ENCODE measurements around the gene ZCCHC24. TPM values are rescaled to one million over a fixed set of nuclear protein-coding genes. Genes with fewer than 3 reads are reported as not detected.
A peak's percentile ranks its signal among the peaks of the same experiment; 100 is the strongest.
"Not testable (repeated sequence)": the region's sequence is repeated elsewhere in the genome, so short reads cannot be mapped to it uniquely, and the experiment has no call there.

ZCCHC24 gene
- total and polyA plus RNA-seq, 8 donors: 3.5 to 13.2 (median 7.3) TPM

- no peak for TF ChIP-seq CTCF (IDR thresholded peaks at IDR 0.05)
- 71 to 84% methylated on average over 5 of the region's 5 CpGs for WGBS, 2 donors
- ATAC-seq: no peak
- no peak for FAIRE-seq
- no peak overlapping the region for H3K4me3 ChIP-seq
- DNase-seq: no peak
- H3K27ac ChIP-seq: no peak overlapping the region
- intact Hi-C loops (cut with DNase I): no loop called here
- H3K9me3 ChIP-seq: no peaks in the 10 kb centered on the region
- H3K4me1 ChIP-seq: no peaks in the 10 kb centered on the region
- H3K27me3 ChIP-seq: no peaks in the 10 kb centered on the region
- H3K36me3 ChIP-seq: no peaks in the 10 kb centered on the region
These were observed 4.0 kb upstream of the ZCCHC24 start for GRCh38 chr10:79449181-79450146.

GRCh38 chr10:79448732-79449049 is 3.3 kb upstream of the ZCCHC24 start:
- 90 to 91% methylated on average over 2 of the region's 2 CpGs for WGBS, 2 donors
- FAIRE-seq (no peak), ATAC-seq (no peak), DNase-seq (no peak)
- Histone ChIP-seq H3K4me3 (no peak overlapping the region), H3K4me1 (peaks cover 0 to 4% (median 0%) of the 10 kb centered on the region in 3 donors), H3K27ac (no peak overlapping the region), H3K27me3 (no peaks in the 10 kb centered on the region), H3K9me3 (no peaks in the 10 kb centered on the region), H3K36me3 (no peaks in the 10 kb centered on the region)
- intact Hi-C loops (cut with DNase I): no loop called here
- no peak for TF ChIP-seq CTCF (IDR thresholded peaks at IDR 0.05)

GRCh38 chr10:79447911-79448731 is 2.7 kb upstream of the ZCCHC24 start:
- Histone ChIP-seq H3K36me3 (no peaks in the 10 kb centered on the region), H3K9me3 (no peaks in the 10 kb centered on the region), H3K27ac (no peak overlapping the region), H3K4me3 (no peak overlapping the region), H3K27me3 (no peaks in the 10 kb centered on the region), H3K4me1 (peaks cover 0 to 8% (median 0%) of the 10 kb centered on the region in 3 donors)
- DNase-seq (no peak), FAIRE-seq (no peak), ATAC-seq (no peak)
- WGBS, 2 donors: 85 to 91% methylated on average over 5 of the region's 5 CpGs
- TF ChIP-seq CTCF (IDR thresholded peaks at IDR 0.05): no peak
- intact Hi-C loops (cut with DNase I): no loop called here

GRCh38 chr10:79447249-79447648 is 1.8 kb upstream of the ZCCHC24 start:
- H3K27me3 ChIP-seq; H3K9me3 ChIP-seq; ATAC-seq; DNase-seq; H3K36me3 ChIP-seq; FAIRE-seq; intact Hi-C loops (cut with DNase I); H3K27ac ChIP-seq; H3K4me3 ChIP-seq; H3K4me1 ChIP-seq: not testable (repeated sequence)
- 81 to 84% methylated on average over 6 of the region's 6 CpGs for WGBS, 2 donors

- no peaks in the 10 kb centered on the region for H3K36me3 ChIP-seq
- peak in 5 of 6 donors; percentile 67 to 89 (median 80) for DNase-seq
- 19% methylated on average over 16 of the region's 16 CpGs for WGBS, 2 donors
- H3K27ac ChIP-seq: peak overlapping the region in 2 of 4 donors; percentile 17 to 41
- H3K4me1 ChIP-seq: peaks cover 0 to 8% (median 0%) of the 10 kb centered on the region in 3 donors
- TF ChIP-seq CTCF (IDR thresholded peaks at IDR 0.05): no peak
- intact Hi-C loops (cut with DNase I): no loop called here
- no peak for FAIRE-seq
- no peaks in the 10 kb centered on the region for H3K9me3 ChIP-seq
- no peaks in the 10 kb centered on the region for H3K27me3 ChIP-seq
- peak overlapping the region; percentile 18 to 93 (median 88) for H3K4me3 ChIP-seq
- peak; percentile 10 to 19 (median 11) for ATAC-seq
These were observed 1.3 kb upstream of the ZCCHC24 start for GRCh38 chr10:79446758-79447084.

Measured in pancreas (tissue), 10 donors.